GM19025 (cell line): ENCODE data around the gene SHANK2.

Source experiments
- ATAC-seq: cut with Tn5 transposase; IDR thresholded peaks from one replicate; pipeline ENCODE4 v1.9.1; 2021; ENCODE audit warnings: mild to moderate bottlenecking, low read depth, moderate library complexity; ENCODE audit not compliant: unreplicated experiment

The SHANK2 gene

GRCh38 chr11:71269603-71270511, 17.5 kb upstream of the SHANK2 start:
- ATAC-seq, result no peak

GRCh38 chr11:71268706-71269321, 16.4 kb upstream of the SHANK2 start:
- no peak for ATAC-seq

GRCh38 chr11:71267807-71268421, 15.5 kb upstream of the SHANK2 start:
- no peak for ATAC-seq

- no peak for ATAC-seq
Observed at GRCh38 chr11:71266114-71266833, 13.9 kb upstream of the SHANK2 start.

- ATAC-seq, result no peak
Observed at GRCh38 chr11:71265559-71266092, 13.2 kb upstream of the SHANK2 start.

- no peak for ATAC-seq
Observed at GRCh38 chr11:71263386-71263785, 11.0 kb upstream of the SHANK2 start.

GRCh38 chr11:71255800-71256479, 3.6 kb upstream of the SHANK2 start:
- no peak for ATAC-seq

- no peak for ATAC-seq
Observed at GRCh38 chr11:71255323-71255722, 2.9 kb upstream of the SHANK2 start.

GRCh38 chr11:71253794-71254193, 1.4 kb upstream of the SHANK2 start:
- no peak for ATAC-seq

- ATAC-seq, result no peak
Observed at GRCh38 chr11:71252770-71253730, 673 bp upstream of the SHANK2 start.

- no peak for ATAC-seq
Observed at GRCh38 chr11:71251761-71252268, 562 bp downstream of the SHANK2 start.

- no peak for ATAC-seq
Observed at GRCh38 chr11:71251151-71251721, 1.1 kb downstream of the SHANK2 start.

- ATAC-seq, result no peak
Observed at GRCh38 chr11:71250523-71251150, 1.7 kb downstream of the SHANK2 start.

- ATAC-seq, result no peak
Observed at GRCh38 chr11:71249301-71249700, 3.1 kb downstream of the SHANK2 start.

- ATAC-seq, result no peak
Observed at GRCh38 chr11:71248656-71249055, 3.7 kb downstream of the SHANK2 start.

GRCh38 chr11:71248251-71248570, 4.2 kb downstream of the SHANK2 start:
- no peak for ATAC-seq

- no peak for ATAC-seq
Observed at GRCh38 chr11:71247551-71248250, 4.7 kb downstream of the SHANK2 start.
